Endothelial cell of umbilical vein (primary cell): ENCODE data around the gene AEBP1. TPM values are rescaled to one million over a fixed set of nuclear protein-coding genes. Genes with fewer than 3 reads are reported as not detected.

ENCODE experiments used
- BruUV-seq: library from RNA; stranded (reverse); fragments of 400-500 nt; replicated peaks from 2 replicates; lab custom pipeline; 2021; lab: Mats Ljungman, UMichigan
- CTCF ChIA-PET: fragments of 300-600, 350-600 bp; sonication (Branson Sonifier 250); formaldehyde crosslinking; loops from one replicate; lab custom pipeline; 2021; ENCODE audit warnings: antibody characterized with exemption, inconsistent platforms; lab: Charles Lee
- POLR2A ChIA-PET: fragments of 300-600, 350-600 bp; sonication (Branson Sonifier 250); formaldehyde crosslinking; loops from one replicate; lab custom pipeline; 2021; ENCODE audit warnings: antibody characterized with exemption, inconsistent platforms; lab: Charles Lee
- DNase-seq: peaks from one replicate; pipeline ENCODE4 v3.0.0-alpha.2; 2011; ENCODE audit warnings: low read depth, low spot score
- FAIRE-seq: peaks from 2 replicates; lab custom pipeline; 2011; peaks lifted over from hg19 to GRCh38; lab: Jason Lieb, UNC
- H2AFZ ChIP-seq: 2 replicates; pipeline ENCODE4 v1.6.0; 2012; ENCODE audit warnings: low read depth, low read length, control low read depth, inconsistent platforms
- H3K27ac ChIP-seq: 2 replicates; pipeline ENCODE4 v1.5.1; 2011; ENCODE audit warnings: low read depth, mild to moderate bottlenecking, control low read depth, low read length, moderate library complexity; ENCODE audit not compliant: insufficient read depth
- H3K27me3 ChIP-seq, 2 experiments: 2 replicates each; pipeline versions ENCODE4 v1.6.0 to v1.6.1; 2011; ENCODE audit warnings: low read length in 2 of 2, mixed read lengths in 1 of 2; ENCODE audit not compliant: control insufficient read depth in 2 of 2, insufficient read depth in 2 of 2
- H3K36me3 ChIP-seq, 2 experiments: 2 replicates in 1 of 2; 3 replicates in 1 of 2; pipeline ENCODE4 v1.5.1; 2011; ENCODE audit warnings: low read length in 2 of 2, mild to moderate bottlenecking in 1 of 2, moderate library complexity in 1 of 2; ENCODE audit not compliant: control insufficient read depth in 2 of 2, insufficient read depth in 2 of 2; ENCODE audit errors: extremely low read depth in 1 of 2
- H3K4me1 ChIP-seq: 3 replicates; pipeline ENCODE4 v1.5.1; 2011; ENCODE audit warnings: mild to moderate bottlenecking, low read length; ENCODE audit not compliant: control insufficient read depth, insufficient read depth; ENCODE audit errors: extremely low read depth
- H3K4me2 ChIP-seq: 2 replicates; pipeline ENCODE4 v1.6.1; 2011; ENCODE audit warnings: low read length, control low read depth, mixed read lengths; ENCODE audit not compliant: insufficient read depth
- H3K4me3 ChIP-seq, 3 experiments: fragments of 200-600 bp in 1 of 3; sonication (generic), shearing (Covaris generic) in 1 of 3; replicated peaks in 1 of 3; 2 replicates each; pipeline ENCODE4 v1.5.1; 2011 to 2016; ENCODE audit warnings: control low read depth in 3 of 3, low read length in 3 of 3, mild to moderate bottlenecking in 2 of 3, inconsistent platforms in 1 of 3, low read depth in 1 of 3, moderate library complexity in 1 of 3; ENCODE audit not compliant: insufficient read depth in 1 of 3
- H3K79me2 ChIP-seq: 2 replicates; pipeline ENCODE4 v1.6.0; 2012; ENCODE audit warnings: low read length, inconsistent platforms; ENCODE audit not compliant: control insufficient read depth, insufficient read depth
- H3K9ac ChIP-seq: replicated peaks from 2 replicates; pipeline ENCODE3; 2011; ENCODE audit warnings: low read length, control low read depth; ENCODE audit not compliant: insufficient read depth; ENCODE audit errors: extremely low read depth
- H3K9me1 ChIP-seq: replicated peaks from 3 replicates; pipeline ENCODE4 v1.6.0; 2011; ENCODE audit warnings: mild to moderate bottlenecking, low read length; ENCODE audit not compliant: control insufficient read depth, insufficient read depth; ENCODE audit errors: extremely low read depth
- H3K9me3 ChIP-seq: replicated peaks from 2 replicates; pipeline ENCODE4 v1.5.1; 2012; ENCODE audit warnings: low read length, inconsistent platforms; ENCODE audit not compliant: control insufficient read depth, insufficient read depth
- H4K20me1 ChIP-seq: replicated peaks from 2 replicates; pipeline ENCODE3; 2011; ENCODE audit warnings: mild to moderate bottlenecking, low read length; ENCODE audit not compliant: control insufficient read depth, insufficient read depth; ENCODE audit errors: extremely low read depth
- CTCF ChIP-seq, 2 donors: IDR thresholded peaks; 1 replicate in 1 of 2; 2 replicates in 1 of 2; pipeline ENCODE4 v1.5.1; 2011; ENCODE audit warnings: low read length in 2 of 2, mild to moderate bottlenecking in 2 of 2, moderate library complexity in 2 of 2, control low read depth in 1 of 2, inconsistent platforms in 1 of 2, low read depth in 1 of 2; ENCODE audit not compliant: insufficient read depth in 1 of 2; ENCODE audit errors: extremely low read depth in 1 of 2
- EZH2 ChIP-seq: IDR thresholded peaks from 2 replicates; pipeline ENCODE4 v1.6.1; 2012; ENCODE audit warnings: borderline replicate concordance, low read depth, mild to moderate bottlenecking, moderate library complexity, low read length, inconsistent platforms; ENCODE audit not compliant: severe bottlenecking
- FOS ChIP-seq: IDR thresholded peaks from 2 replicates; pipeline ENCODE4 v1.6.1; 2011; ENCODE audit warnings: mild to moderate bottlenecking, low read length, moderate library complexity, borderline replicate concordance; ENCODE audit not compliant: insufficient read depth
- GATA2 ChIP-seq: IDR thresholded peaks from 2 replicates; pipeline ENCODE4 v1.7.0; 2011; ENCODE audit warnings: low read depth, mild to moderate bottlenecking, moderate library complexity, mixed read lengths, low read length; ENCODE audit not compliant: insufficient read length, insufficient read depth
- JUN ChIP-seq: IDR thresholded peaks from 2 replicates; pipeline ENCODE4 v1.6.1; 2011; ENCODE audit warnings: borderline replicate concordance, low read depth; ENCODE audit not compliant: insufficient read length, insufficient read depth
- MAX ChIP-seq: IDR thresholded peaks from 2 replicates; pipeline ENCODE4 v1.6.1; 2011; ENCODE audit not compliant: insufficient read depth, insufficient read length
- MYC ChIP-seq: IDR thresholded peaks from one replicate; pipeline ENCODE4 v1.6.1; 2011; ENCODE audit warnings: mild to moderate bottlenecking, low read depth, low read length
- POLR2A ChIP-seq: IDR thresholded peaks from 2 replicates; pipeline ENCODE4 v1.6.1; 2012; ENCODE audit warnings: low read depth, mild to moderate bottlenecking, control low read depth, low read length
- POLR2AphosphoS5 ChIP-seq: IDR thresholded peaks from 2 replicates; pipeline ENCODE4 v1.6.1; 2012; ENCODE audit warnings: low read depth, mild to moderate bottlenecking, control low read depth, low read length, moderate library complexity; ENCODE audit not compliant: insufficient read depth
- dilution Hi-C: fragments of 300-500 bp; cut with MboI; formaldehyde crosslinking; loops from one replicate; pipeline ENCODE4 v1.15.0; 2019; ENCODE audit warnings: low sequenced_read_pairs; ENCODE audit not compliant: extremely low pct_ligation_motif_present
- intact Hi-C: fragments of 100-400 bp; cut with micrococcal nuclease; formaldehyde crosslinking; loops from one replicate; pipeline ENCODE4 v1.10.0; 2022
- polyA plus RNA-seq, 4 experiments: library from polyadenylated mRNA; depleted of rRNA in 3 of 4; stranded (reverse) in 3 of 4; unstranded in 1 of 4; fragments of >200 nt; gene quantifications; 2 replicates each; pipeline versions ENCODE4 v1.2.1 to v1.2.3, GENCODE V29; 2011 to 2012; ENCODE audit warnings: missing spikeins in 1 of 4
- total RNA-seq: library from RNA; stranded (reverse); gene quantifications from 2 replicates; pipeline ENCODE4 v1.2.3, GENCODE V29; 2021

AEBP1 gene
- total and polyA plus RNA-seq, 2 donors (not counting 3 experiments of a cell fraction or from before 2014, with no cell fraction given): 20.6 to 48.0 TPM

- H3K4me1 ChIP-seq: no peaks in the 10 kb centered on the region
- H3K27ac ChIP-seq: no peak overlapping the region
- H3K9me3 ChIP-seq: no peaks in the 10 kb centered on the region
- no peaks in the 10 kb centered on the region for H3K79me2 ChIP-seq
- no peak for TF ChIP-seq MAX
- no peak for TF ChIP-seq POLR2A
- no peak for TF ChIP-seq GATA2
- no peak for TF ChIP-seq FOS
- no peak for TF ChIP-seq JUN
- no peak for TF ChIP-seq EZH2
- no peak for TF ChIP-seq MYC
- no peak for TF ChIP-seq POLR2AphosphoS5
- no peak for TF ChIP-seq CTCF (IDR thresholded peaks at IDR 0.05; ENCODE audit: extremely low read depth in 1 of 2, insufficient read depth in 1 of 2, low read depth in 1 of 2, low read length in 2 of 2)
- no peak overlapping the region for H3K4me2 ChIP-seq
- intact Hi-C loops: no loop called here
- H3K9me1 ChIP-seq: no peaks in the 10 kb centered on the region
- FAIRE-seq (no peak), DNase-seq (no peak)
- H3K27me3 ChIP-seq: peaks cover 0 to 4% of the 10 kb centered on the region in 2 experiments
- ChIA-PET CTCF (interaction anchor here (1.8 kb wide), 1 partner anchor 9 kb away, joined by 6 read pairs; no protein-coding TSS in a partner anchor), POLR2A (no interaction called here)
- no peaks in the 10 kb centered on the region for H3K36me3 ChIP-seq
- no TSS peak for BruUV-seq
- dilution Hi-C loops: no loop called here
- H2AFZ ChIP-seq: no peak overlapping the region
- no peak overlapping the region for H3K9ac ChIP-seq
- no peak overlapping the region for H3K4me3 ChIP-seq
- H4K20me1 ChIP-seq: no peaks in the 10 kb centered on the region
These were observed 34.6 kb downstream of the AEBP1 start for GRCh38 chr7:44138698-44139097.
